ENCODE measurements around the gene TRAPPC10. TPM values are rescaled to one million over a fixed set of nuclear protein-coding genes. Genes with fewer than 3 reads are reported as not detected.
"Not testable (repeated sequence)": the region's sequence is repeated elsewhere in the genome, so short reads cannot be mapped to it uniquely, and the experiment has no call there.

The TRAPPC10 gene
- total RNA-seq, 2 experiments from 2014 or later = 98.1 to 101 TPM

- H3K27me3 ChIP-seq (ENCODE audit: control insufficient read depth in 1 of 2, insufficient read depth in 2 of 2, low read length in 2 of 2); ATAC-seq (ENCODE audit: poor library complexity); H3K4me1 Mint-ChIP-seq (ENCODE audit: low read depth); CTCF ChIA-PET; H3K36me3 ChIP-seq (ENCODE audit: insufficient read depth, low read length); H3K4me1 ChIP-seq (ENCODE audit: insufficient read depth, low read length); H3K36me3 Mint-ChIP-seq (ENCODE audit: low read depth); H3K27ac ChIP-seq (ENCODE audit: low read depth in 1 of 2, low read length in 2 of 2); DNase-seq; intact Hi-C loops (cut with DNase I, micrococcal nuclease); H3K27me3 Mint-ChIP-seq; H3K4me3 ChIP-seq (ENCODE audit: low read length); H3K4me3 Mint-ChIP-seq; H3K27ac Mint-ChIP-seq; H3K9me3 ChIP-seq (ENCODE audit: control insufficient read depth in 1 of 2, insufficient read depth in 1 of 2, low read length in 2 of 2); H3K9me3 Mint-ChIP-seq; POLR2A ChIA-PET: not testable (repeated sequence)
Measured at GRCh38 chr21:44122131-44122530, 110.0 kb downstream of the TRAPPC10 start.

GRCh38 chr21:44127827-44128226 is 115.7 kb downstream of the TRAPPC10 start:
- H3K27me3 Mint-ChIP-seq; ATAC-seq (ENCODE audit: poor library complexity); H3K4me1 Mint-ChIP-seq (ENCODE audit: low read depth); H3K4me1 ChIP-seq (ENCODE audit: insufficient read depth, low read length); H3K4me3 Mint-ChIP-seq; H3K36me3 ChIP-seq (ENCODE audit: insufficient read depth, low read length); POLR2A ChIA-PET; H3K36me3 Mint-ChIP-seq (ENCODE audit: low read depth); H3K9me3 Mint-ChIP-seq; H3K27me3 ChIP-seq (ENCODE audit: control insufficient read depth in 1 of 2, insufficient read depth in 2 of 2, low read length in 2 of 2); CTCF ChIA-PET; H3K27ac ChIP-seq (ENCODE audit: low read depth in 1 of 2, low read length in 2 of 2); H3K9me3 ChIP-seq (ENCODE audit: control insufficient read depth in 1 of 2, insufficient read depth in 1 of 2, low read length in 2 of 2); H3K27ac Mint-ChIP-seq; DNase-seq; H3K4me3 ChIP-seq (ENCODE audit: low read length); intact Hi-C loops (cut with DNase I, micrococcal nuclease): not testable (repeated sequence)

- H3K9me3 Mint-ChIP-seq; DNase-seq; H3K27me3 Mint-ChIP-seq; H3K27me3 ChIP-seq (ENCODE audit: control insufficient read depth in 1 of 2, insufficient read depth in 2 of 2, low read length in 2 of 2); H3K4me1 Mint-ChIP-seq (ENCODE audit: low read depth); H3K27ac Mint-ChIP-seq; CTCF ChIA-PET; H3K4me1 ChIP-seq (ENCODE audit: insufficient read depth, low read length); H3K36me3 ChIP-seq (ENCODE audit: insufficient read depth, low read length); H3K36me3 Mint-ChIP-seq (ENCODE audit: low read depth); H3K27ac ChIP-seq (ENCODE audit: low read depth in 1 of 2, low read length in 2 of 2); H3K4me3 ChIP-seq (ENCODE audit: low read length); POLR2A ChIA-PET; H3K9me3 ChIP-seq (ENCODE audit: control insufficient read depth in 1 of 2, insufficient read depth in 1 of 2, low read length in 2 of 2); intact Hi-C loops (cut with DNase I, micrococcal nuclease); ATAC-seq (ENCODE audit: poor library complexity): not testable (repeated sequence)
- H3K4me3 Mint-ChIP-seq = peak overlapping the region; percentile 45
Measured at GRCh38 chr21:44133715-44134057, 121.6 kb downstream of the TRAPPC10 start.

- H3K4me3 ChIP-seq (ENCODE audit: low read length); H3K4me1 ChIP-seq (ENCODE audit: insufficient read depth, low read length); CTCF ChIA-PET; H3K27ac Mint-ChIP-seq; intact Hi-C loops (cut with DNase I, micrococcal nuclease); H3K27me3 ChIP-seq (ENCODE audit: control insufficient read depth in 1 of 2, insufficient read depth in 2 of 2, low read length in 2 of 2); H3K36me3 Mint-ChIP-seq (ENCODE audit: low read depth); H3K4me3 Mint-ChIP-seq; H3K9me3 Mint-ChIP-seq; H3K27ac ChIP-seq (ENCODE audit: low read depth in 1 of 2, low read length in 2 of 2); DNase-seq; H3K4me1 Mint-ChIP-seq (ENCODE audit: low read depth); H3K27me3 Mint-ChIP-seq; H3K9me3 ChIP-seq (ENCODE audit: control insufficient read depth in 1 of 2, insufficient read depth in 1 of 2, low read length in 2 of 2); ATAC-seq (ENCODE audit: poor library complexity); POLR2A ChIA-PET; H3K36me3 ChIP-seq (ENCODE audit: insufficient read depth, low read length): not testable (repeated sequence)
Measured at GRCh38 chr21:44134732-44135131, 122.6 kb downstream of the TRAPPC10 start.

GRCh38 chr21:44138039-44138438 is 125.9 kb downstream of the TRAPPC10 start:
- H3K27me3 ChIP-seq (ENCODE audit: control insufficient read depth in 1 of 2, insufficient read depth in 2 of 2, low read length in 2 of 2); H3K36me3 ChIP-seq (ENCODE audit: insufficient read depth, low read length); H3K4me1 ChIP-seq (ENCODE audit: insufficient read depth, low read length); H3K4me3 Mint-ChIP-seq; H3K9me3 ChIP-seq (ENCODE audit: control insufficient read depth in 1 of 2, insufficient read depth in 1 of 2, low read length in 2 of 2); H3K4me1 Mint-ChIP-seq (ENCODE audit: low read depth); H3K4me3 ChIP-seq (ENCODE audit: low read length); intact Hi-C loops (cut with DNase I, micrococcal nuclease); POLR2A ChIA-PET; H3K27ac ChIP-seq (ENCODE audit: low read depth in 1 of 2, low read length in 2 of 2); CTCF ChIA-PET; H3K9me3 Mint-ChIP-seq; H3K36me3 Mint-ChIP-seq (ENCODE audit: low read depth); H3K27ac Mint-ChIP-seq; H3K27me3 Mint-ChIP-seq: not testable (repeated sequence)
- DNase-seq = peak in 4 of 14 experiments; percentile 12 to 64 (median 42)
- ATAC-seq (ENCODE audit: poor library complexity) = peak; percentile 50

GRCh38 chr21:44139787-44140551 is 127.9 kb downstream of the TRAPPC10 start:
- H3K9me3 ChIP-seq (ENCODE audit: control insufficient read depth in 1 of 2, insufficient read depth in 1 of 2, low read length in 2 of 2); CTCF ChIA-PET; intact Hi-C loops (cut with DNase I, micrococcal nuclease); H3K27ac ChIP-seq (ENCODE audit: low read depth in 1 of 2, low read length in 2 of 2); H3K4me1 ChIP-seq (ENCODE audit: insufficient read depth, low read length); H3K27ac Mint-ChIP-seq; H3K27me3 Mint-ChIP-seq; POLR2A ChIA-PET; H3K36me3 Mint-ChIP-seq (ENCODE audit: low read depth); H3K4me3 Mint-ChIP-seq; H3K9me3 Mint-ChIP-seq; H3K4me3 ChIP-seq (ENCODE audit: low read length); H3K36me3 ChIP-seq (ENCODE audit: insufficient read depth, low read length); H3K27me3 ChIP-seq (ENCODE audit: control insufficient read depth in 1 of 2, insufficient read depth in 2 of 2, low read length in 2 of 2); H3K4me1 Mint-ChIP-seq (ENCODE audit: low read depth): not testable (repeated sequence)
- ATAC-seq (ENCODE audit: poor library complexity) (peak; percentile 25), DNase-seq (peak in 4 of 14 experiments; percentile 0 to 22 (median 6))

- H3K27me3 ChIP-seq (ENCODE audit: control insufficient read depth in 1 of 2, insufficient read depth in 2 of 2, low read length in 2 of 2); H3K36me3 ChIP-seq (ENCODE audit: insufficient read depth, low read length); H3K4me3 ChIP-seq (ENCODE audit: low read length); intact Hi-C loops (cut with DNase I, micrococcal nuclease); H3K27ac Mint-ChIP-seq; H3K4me1 ChIP-seq (ENCODE audit: insufficient read depth, low read length); H3K27me3 Mint-ChIP-seq; H3K4me3 Mint-ChIP-seq; POLR2A ChIA-PET; H3K36me3 Mint-ChIP-seq (ENCODE audit: low read depth); H3K9me3 Mint-ChIP-seq; H3K27ac ChIP-seq (ENCODE audit: low read depth in 1 of 2, low read length in 2 of 2); H3K9me3 ChIP-seq (ENCODE audit: control insufficient read depth in 1 of 2, insufficient read depth in 1 of 2, low read length in 2 of 2); DNase-seq; H3K4me1 Mint-ChIP-seq (ENCODE audit: low read depth); ATAC-seq (ENCODE audit: poor library complexity); CTCF ChIA-PET: not testable (repeated sequence)
Measured at GRCh38 chr21:44140552-44140932, 128.4 kb downstream of the TRAPPC10 start.
